ENCODE results near the gene SVOP.

The SVOP gene

DNA sequence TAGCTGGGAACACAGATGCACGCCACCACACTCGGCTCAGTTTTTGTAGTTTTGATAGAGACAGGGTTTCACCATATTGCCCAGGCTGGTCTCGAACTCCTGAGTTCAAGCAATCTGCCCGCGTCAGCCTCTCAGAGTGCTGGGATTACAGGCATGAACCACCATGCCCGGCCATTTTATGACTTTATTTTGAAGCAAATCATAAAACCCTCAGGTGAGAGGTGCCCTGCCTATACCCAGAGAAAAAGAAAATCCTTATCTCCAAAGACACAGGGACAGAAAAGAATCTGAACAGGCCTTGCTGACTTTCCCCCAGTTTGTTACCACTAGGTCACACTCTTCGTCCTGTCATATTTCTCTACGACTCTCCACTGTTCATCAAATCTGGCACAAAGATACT lies 92.2 kb downstream of the SVOP start:
- no peak for DNase-seq

DNA sequence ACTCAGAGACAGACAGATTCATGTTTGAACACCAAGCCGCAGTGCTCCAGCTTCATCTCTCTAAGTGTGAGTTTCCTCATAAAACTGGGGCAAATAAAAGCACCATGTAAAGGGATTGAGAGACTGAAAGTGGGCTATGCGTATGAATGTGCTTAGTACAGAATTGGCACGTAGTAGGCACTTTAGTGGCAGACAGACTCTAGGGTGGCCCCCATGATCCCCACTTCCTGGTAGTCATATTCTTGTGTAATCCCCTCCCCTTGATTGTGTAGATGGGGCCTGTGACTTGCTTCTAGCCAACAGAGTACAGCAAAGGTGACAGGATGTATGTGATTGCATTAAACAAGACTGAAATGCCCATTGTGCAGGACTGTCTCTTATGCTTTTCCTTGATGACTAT lies 98.0 kb downstream of the SVOP start:
- DNase-seq: no peak

DNA sequence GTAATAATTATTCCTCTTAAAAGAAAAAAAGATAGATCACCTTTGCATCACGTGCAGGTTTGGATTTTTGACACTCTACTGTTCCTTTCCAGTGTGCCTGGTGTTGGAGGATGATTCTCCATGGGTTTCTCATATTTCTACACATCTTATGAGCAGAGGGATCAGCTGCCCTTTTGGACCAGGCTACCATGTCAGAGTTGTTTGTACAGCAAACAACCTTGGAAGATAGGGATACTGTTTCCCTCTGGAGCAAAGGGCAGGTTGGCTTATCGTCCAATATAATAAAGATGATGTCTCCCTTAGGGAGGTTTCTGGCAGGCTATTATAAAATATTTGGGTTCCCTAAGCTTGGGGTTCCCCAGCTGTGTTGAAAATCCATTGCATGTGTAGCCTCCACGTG lies 98.9 kb downstream of the SVOP start:
- DNase-seq: no peak

DNA sequence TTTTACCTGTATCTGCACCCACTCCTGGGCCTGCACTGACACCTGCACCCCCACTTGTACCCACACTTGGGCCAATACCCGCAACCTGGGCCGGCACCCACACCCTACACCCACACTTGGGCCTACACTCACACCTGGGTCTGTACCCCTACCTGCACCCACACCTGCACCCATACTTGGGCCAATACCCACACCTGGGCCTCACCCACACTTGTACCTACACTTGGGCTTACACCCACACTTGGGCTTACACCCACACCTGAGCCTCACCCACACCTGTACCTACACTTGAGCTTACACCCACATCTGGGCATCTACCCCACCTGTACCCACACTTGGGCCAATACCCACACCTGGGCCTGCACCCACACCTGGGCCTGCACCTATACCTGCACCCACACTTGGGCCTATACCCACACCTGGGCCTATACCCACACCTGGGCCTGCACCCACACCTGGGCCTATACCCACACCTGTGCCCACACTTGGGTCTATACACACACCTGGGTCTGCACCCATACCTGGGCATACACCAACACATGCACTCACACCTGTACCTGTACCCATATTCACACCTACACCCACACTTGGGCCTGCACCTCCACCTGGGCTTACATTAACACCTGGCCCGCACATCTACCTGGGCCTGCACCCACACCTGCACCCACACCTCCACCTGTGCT lies 101.8 kb downstream of the SVOP start:
- DNase-seq: no peak

DNA sequence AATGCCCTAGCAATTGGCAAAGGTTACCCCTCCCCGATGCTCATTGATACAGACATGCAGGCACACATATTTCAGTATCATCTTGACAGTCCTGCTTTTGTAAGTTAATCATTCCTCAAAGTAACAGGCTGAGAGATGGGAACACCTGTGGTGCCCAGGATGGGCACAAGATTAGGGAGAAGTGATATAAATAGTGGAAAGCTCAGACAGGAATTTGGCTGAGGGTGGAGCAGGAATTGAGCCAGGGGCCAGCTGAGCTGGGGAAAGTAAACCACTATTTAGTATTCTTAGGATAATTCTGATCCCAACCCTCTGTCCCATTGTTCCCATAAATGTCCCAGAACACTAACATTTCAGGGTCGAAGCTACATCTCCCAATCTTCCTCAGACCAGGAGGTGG lies 102.7 kb downstream of the SVOP start:
- DNase-seq: no peak

DNA sequence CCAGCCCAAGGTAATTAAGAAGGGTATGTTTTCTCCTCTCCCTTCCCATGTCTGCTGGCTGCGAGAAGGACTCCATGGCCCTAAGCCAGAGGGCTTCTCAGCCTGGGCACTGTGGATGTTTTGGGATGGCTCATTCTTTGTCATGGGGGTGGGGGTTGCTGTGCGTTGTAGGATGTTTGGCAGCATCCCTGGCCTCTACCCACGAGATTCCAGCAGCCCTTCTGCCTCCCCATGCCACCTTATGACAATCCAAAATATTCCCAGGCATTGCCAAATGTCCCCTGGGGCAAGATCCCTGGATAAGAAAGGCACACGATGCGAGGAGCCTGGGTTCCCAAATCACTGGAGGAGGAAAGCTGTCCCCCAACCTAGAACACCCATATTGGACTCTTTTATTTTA lies 104.5 kb downstream of the SVOP start:
- no peak for DNase-seq

DNA sequence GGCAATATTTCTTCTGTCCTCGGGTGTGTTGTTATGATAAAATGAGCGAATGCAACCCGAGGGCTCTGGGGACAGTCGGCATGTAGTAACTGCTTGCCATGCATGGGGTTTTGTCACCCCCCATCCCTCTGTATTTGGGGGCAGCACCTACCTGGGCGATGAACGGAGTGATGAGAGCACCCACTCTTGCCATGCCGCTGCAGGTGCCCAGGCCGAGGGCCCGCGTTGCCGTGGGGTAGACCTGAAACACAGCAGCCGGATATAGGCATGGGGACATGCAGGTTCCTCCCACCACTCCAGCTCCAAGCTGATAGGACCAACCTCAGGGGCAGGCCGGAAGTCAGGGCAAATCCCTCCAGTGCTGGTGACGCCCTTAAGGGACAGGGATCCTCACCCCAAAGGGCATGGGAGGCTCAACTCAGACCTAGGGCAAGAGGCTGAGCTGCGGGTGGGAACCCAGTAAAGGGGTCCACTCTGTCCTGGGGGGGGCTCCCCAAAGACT lies 105.2 kb downstream of the SVOP start:
- no peak for DNase-seq

DNA sequence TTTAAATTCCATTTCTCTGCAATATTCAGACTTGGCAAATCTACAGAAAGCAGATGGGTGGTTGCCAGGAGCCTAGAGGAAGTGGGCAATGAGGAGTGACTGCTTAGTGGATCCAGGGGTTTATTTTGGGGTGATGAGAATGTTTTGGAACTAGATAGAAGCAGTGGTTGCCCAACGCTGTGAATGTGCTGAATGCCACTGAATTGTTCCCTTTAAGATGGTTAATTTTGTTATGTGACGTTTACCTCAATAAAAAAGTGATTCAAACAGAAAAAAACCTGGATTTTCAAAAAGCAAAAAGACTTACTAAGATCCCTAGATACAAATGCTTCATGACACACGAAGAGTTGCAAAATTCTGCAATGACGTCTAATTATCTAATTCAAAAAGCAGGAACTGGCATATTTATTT lies 106.7 kb downstream of the SVOP start:
- peak; percentile 9 to 14 for DNase-seq

DNA sequence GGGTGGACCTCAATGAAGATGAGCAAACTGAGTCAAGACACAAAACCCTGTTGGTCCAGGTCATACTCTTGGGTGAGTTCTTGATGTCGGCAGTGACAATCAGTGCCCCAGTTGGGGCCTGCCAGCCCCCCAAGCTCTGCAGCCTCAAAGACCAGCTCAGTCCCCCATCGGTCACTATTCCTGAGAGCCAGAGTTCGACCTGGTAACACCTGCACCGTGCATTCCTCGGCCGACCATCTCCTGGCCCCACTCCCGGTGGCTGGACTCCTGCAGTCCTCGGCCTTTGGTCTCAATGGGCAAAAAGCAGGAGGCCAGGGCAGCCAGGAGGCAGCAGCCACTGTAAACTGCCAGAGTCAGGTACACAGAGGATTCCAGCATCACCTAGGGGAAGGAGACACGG lies 108.5 kb downstream of the SVOP start:
- DNase-seq: no peak

DNA sequence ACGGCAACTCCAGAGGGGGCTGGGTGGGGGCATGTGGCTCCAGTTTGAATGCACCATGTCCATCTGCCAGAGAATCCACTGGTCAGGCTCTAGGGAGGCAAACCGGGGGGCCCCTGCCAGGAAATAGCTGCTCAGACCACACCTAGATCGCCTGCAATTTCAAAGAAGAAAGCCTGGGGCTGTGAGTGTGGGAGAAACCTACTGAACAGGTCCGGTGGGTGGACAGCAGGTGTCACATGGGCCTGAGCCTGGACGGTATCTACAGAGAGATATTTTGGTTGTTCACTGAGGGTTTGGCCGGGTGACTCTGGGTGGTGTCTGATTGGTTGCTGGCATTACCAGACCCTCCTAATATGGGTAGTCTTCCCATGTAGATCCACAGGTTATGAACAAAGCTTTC lies 109.0 kb downstream of the SVOP start:
- DNase-seq: no peak

DNA sequence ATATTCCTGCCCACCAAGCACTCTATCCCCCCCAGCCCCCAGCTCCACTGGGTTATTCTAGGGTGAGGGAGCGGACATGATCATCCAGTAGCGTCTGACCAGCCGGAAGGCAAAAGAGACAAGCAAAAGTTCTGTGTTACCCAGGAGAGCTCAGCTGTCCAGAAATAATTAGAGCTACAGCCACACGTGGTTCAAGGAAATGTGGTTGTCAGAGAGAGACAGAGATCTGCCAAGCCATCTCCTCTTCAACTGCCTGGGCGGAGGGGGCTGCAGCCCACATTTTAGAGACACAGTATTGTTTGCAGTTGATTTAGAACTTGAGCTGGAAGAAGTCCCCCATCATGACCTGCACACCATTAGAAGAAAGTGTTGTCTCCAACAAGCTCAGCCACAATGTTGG lies 110.5 kb downstream of the SVOP start:
- no peak for DNase-seq

DNA sequence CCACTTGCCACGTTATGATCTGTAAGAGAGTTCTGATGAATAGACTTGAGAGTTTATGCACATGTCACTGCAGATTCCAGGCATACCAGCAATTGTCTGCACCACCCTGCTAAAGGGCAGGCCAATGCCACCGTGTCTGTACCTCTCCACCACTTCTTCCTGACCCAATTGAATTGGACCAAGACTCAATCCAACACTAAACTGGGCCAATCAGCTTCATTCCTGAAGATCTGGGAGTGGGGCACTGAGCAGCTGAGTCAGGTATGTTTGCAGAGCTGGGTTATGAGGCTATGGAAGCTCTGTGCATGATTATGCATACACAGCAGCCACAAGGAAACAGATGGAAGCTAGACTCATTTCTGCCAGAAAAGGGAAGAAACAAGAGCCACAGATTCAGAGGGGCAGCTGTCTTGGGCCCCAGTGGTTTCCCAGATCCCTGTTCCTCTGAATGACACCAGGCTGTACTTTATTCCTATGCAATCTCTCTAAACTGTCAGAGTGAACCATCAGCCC lies 113.0 kb downstream of the SVOP start:
- DNase-seq: peak; percentile 11 to 39

DNA sequence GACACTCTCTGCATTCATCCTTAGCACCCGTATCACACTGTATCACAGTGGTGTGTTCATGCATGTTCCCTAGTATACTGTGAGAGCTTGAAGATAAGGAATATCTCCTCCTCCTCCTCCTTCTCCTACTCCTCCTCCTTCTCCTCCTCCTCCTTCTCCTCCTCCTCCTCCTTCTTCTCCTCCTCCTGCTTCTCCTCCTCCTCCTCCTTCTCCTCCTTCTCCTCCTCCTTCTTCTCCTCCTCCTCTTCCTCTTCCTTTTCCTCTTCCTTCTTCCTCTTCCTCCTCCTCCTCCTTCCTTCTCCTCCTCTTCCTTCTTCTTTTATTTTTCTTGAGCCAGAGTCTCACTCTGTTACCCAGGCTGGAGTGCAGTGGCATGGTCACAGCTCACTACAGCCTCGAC lies 113.9 kb downstream of the SVOP start:
- no peak for DNase-seq

DNA sequence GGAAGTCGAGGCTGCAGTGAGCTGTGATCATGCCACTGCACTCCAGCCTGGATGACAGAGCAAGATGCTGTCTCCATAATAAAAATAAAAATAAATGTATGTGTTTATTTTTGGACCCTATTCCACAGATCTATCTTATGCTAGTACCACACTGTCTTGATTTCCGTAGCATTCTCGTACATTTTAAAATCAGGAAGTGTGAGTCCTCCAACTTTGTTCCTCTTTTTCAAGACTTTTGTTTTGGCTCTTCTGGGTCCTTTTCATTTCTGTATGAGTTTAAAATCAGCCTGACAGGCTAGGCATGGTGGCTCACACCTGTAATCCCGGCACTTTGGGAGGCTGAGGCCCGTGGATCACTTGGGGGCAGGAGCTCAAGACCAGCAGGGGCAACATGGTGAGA lies 115.1 kb downstream of the SVOP start:
- no peak for DNase-seq

DNA sequence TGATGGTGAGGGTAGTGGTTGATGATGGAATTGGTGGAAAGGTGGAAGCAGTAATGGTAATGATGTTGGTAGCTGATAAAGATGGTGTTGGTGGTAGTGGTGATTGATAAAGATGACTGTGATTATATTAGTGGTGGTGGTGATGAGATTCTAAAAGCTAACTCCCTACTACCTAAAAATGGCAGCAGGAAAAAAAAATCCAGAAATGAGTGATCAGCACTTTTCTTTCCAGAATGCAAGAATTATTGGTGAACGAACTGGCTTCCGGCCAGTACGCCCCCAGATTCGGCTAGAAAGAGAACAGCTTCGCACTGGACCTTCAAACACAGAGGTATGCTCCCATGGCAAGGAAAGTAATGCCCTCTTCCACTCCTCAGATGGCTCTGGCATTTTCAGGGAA lies 121.7 kb downstream of the SVOP start:
- DNase-seq: no peak

DNA sequence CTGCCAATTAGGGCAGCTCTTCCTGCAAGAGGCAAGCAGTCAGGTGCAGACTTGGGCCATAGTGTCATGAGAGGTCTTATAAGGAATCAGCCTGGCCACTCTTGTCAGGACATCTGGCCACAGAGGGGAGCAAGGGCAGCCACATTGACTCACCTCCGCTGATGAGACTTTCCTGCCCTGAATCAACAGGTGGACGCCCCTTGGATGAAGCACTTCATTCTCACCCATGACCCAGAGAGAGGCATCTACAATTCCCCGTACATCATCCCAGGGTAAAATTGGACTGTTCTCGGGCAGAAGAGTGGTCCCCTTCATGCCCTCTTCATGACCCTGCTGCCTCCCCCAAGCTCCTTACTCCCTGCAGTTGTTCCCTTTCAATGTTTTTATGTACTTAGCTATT lies 124.1 kb downstream of the SVOP start:
- DNase-seq: no peak

DNA sequence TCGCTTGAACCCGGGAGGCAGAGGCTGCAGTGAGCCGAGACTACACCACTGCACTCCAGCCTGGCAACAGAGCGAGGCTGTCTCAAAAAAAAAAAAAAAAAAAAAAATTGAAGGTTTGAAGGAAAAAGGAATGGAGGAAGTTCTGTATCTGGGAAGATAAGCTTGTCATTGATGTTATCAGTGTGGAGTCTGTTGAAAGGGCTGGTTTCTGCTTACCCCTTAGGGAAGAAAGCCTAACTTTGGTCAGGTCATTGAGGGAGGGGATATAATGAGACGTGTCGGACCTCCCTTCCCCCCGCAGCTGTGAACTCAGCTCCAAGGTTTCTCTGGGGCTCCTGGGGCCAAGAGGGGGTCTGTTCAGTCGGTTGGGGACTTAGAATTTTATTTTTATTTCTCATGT lies 124.5 kb downstream of the SVOP start:
- no peak for DNase-seq

DNA sequence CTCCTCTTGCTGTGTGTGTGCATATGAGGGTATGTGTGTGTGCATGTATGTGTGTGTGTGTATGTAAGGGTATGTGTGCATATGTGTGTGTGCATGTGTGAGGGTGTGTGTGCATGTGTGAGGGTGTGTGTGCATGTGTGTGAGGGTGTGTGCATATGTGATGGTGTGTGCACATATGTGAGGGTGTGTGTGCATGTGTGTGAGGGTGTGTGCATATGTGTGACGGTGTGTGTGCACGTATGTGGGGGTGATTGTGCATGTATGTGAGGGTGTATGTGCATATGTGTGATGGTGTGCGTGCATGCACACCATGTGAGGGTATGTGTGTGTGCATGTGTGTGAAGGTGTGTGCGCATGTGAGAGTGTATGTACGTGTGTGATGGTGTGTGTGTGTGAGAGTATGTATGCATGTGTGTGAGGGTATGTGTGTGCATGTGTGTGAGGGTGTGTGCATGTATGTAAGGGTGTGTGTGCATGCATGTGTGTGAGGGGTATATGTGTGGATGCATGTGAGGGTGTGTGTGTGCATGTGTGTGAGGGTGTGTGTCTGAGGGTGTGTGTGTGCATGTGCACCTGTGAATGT lies 125.6 kb downstream of the SVOP start:
- DNase-seq: no peak

DNA sequence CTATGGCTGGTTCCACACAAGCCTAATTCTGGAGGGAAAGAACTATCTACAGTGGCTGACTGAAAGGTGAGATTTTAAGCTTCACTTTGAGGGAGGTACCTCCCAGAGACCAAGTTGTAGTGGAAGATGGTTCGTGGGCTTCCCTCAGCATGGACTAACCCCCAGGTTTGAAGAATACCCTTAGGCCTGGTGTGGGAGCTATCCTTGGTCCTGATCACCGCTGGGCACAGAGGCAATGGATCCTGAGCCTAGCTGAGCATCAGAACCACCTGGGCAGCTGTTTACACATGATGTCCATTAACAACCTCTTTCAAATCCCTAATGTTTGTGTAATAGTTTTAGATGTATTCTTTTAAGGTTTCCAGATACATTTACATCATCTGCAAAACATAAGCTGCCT lies 130.7 kb downstream of the SVOP start:
- no peak for DNase-seq

DNA sequence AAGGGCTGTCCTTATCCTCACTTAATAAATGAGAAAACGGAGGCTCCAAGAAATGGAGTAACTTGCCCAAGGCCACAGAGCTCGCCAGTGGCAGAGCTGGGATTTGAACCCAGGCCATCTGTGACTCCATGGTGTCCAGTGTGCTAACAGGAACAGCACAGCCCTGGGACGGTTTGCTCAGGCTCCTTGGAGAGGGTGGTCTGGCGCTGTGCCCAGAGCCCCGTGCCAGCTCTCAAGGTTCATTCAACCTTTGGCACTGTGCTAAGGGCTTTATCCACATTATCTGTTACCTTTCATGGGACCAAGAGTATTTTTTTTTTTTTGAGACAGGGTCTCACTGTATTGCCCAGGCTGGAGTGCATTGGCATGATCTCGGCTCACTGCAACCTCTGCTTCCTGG lies 132.8 kb downstream of the SVOP start:
- no peak for DNase-seq

DNA sequence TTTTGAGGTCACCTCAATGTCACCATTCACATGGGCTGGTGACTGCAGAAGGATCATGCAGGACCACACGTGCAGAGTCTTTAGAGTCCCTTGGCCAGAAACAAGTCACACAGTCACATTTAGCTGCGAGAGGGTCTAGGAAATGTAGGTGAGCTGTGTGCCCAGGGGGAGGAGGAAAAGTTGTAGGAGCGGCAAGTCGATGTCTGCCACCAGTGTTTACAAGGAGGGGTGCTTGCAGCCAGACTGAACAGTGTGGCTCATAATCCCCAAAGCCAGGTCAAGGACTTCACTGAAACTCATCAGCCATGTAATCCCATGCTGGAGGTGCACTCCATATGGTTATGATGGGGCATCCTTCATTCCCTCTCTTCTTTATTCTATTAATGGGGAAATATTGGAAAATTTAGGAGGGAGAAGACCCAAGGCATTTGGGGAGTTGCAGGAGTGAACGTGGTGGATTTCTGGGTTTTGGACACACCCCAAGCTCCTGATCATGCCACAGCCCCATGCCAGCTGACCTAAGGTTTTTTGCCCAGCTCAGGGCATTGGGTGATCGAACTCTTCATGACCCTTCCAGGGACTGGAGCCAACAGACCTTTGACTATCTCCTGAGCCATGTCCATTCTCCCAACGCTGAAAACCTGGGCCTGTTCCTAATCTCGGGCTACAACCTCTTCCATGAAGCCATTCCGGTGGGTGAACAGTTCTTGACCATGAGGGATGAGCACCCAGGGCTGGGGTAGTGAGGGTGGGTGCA lies 133.8 kb downstream of the SVOP start:
- no peak for DNase-seq

DNA sequence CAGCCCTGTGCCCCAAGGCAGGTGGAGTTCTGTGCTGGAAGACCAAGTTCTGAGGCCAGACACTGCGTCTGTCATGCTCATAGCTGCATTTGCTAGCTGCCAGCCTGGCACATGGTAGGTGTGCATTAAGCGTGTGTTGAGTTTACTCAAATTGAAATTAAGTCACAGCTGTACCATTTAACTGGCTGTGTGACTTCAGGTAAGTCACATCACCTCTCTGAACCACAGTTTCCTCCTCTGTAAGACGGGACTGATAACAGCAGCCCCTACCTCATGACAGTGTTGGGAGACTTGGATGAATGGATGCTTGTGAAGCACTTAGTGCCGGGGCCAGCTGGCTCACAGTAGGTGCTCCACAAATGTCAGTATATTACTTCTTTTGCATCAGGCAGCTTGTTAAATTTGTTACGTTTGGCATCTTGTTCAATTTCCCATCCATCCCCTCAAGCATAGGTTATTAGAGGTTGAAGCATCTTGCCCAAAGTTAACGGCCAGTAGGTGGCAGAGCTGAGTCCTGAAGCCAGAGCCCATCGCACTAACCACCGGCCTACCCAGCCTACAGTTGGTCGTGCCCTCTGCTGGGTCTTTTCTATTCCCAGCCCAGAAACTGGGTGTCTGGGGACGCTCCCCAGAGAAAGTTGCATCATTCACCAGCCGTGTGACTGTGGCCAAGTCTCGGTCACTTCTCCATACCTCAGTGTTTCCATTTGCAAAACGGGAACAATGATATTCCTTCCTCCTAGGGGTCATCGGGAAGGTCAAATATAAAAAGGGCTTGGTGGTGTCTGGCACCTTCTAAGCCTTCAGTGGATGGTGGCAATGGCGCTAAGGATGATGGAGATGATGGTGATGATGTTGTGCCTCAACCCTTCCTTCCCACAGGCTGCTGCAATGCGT lies 136.5 kb downstream of the SVOP start:
- no peak for DNase-seq

DNA sequence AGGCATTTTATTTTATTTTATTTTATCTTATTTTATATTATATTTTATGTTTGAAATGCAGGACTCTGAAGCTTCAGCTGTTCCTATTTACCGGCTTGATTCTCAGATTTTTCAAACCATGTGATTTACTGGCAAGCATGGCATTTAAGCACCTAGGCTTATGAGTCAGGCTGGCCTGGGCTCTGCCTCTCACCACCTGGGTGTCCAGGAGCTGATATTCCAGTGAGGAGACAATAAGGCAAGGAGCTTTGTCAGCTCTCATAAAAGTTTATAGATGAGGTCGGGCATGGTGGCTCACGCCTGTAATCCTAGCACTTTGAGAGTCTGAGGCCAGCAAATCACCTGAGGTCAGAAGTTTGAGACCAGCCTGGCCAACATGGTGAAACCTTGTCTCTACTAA lies 138.9 kb downstream of the SVOP start:
- DNase-seq: no peak

Data from hippocampal formation (tissue), 2 donors.